Astrocyte (in vitro differentiated cells and primary cell): ENCODE results near the gene KCNJ13. TPM values are rescaled to one million over a fixed set of nuclear protein-coding genes. Genes with fewer than 3 reads are reported as not detected.

Source experiments
- DNase-seq: peaks from one replicate; pipeline ENCODE4 v3.0.0-alpha.2; 2010; ENCODE audit warnings: low read depth
- FAIRE-seq: peaks from 2 replicates; lab custom pipeline; 2011; peaks lifted over from hg19 to GRCh38; lab: Jason Lieb, UNC
- H2AFZ ChIP-seq: 2 replicates; pipeline ENCODE4 v1.6.0; 2012; ENCODE audit warnings: low read depth, low read length, inconsistent platforms
- H3K27ac ChIP-seq: 2 replicates; pipeline ENCODE4 v1.5.1; 2011; ENCODE audit warnings: low read depth, low read length, inconsistent platforms
- H3K27me3 ChIP-seq: 2 replicates; pipeline ENCODE4 v1.6.0; 2011; ENCODE audit warnings: low read length, inconsistent platforms; ENCODE audit not compliant: insufficient read depth
- H3K36me3 ChIP-seq: 2 replicates; pipeline ENCODE4 v1.5.1; 2011; ENCODE audit warnings: low read length, inconsistent platforms; ENCODE audit not compliant: insufficient read depth
- H3K4me1 ChIP-seq: 2 replicates; pipeline ENCODE4 v1.5.1; 2011; ENCODE audit warnings: low read length, inconsistent platforms; ENCODE audit not compliant: insufficient read depth
- H3K4me2 ChIP-seq: 2 replicates; pipeline ENCODE4 v1.6.0; 2012; ENCODE audit warnings: low read length, inconsistent platforms
- H3K4me3 ChIP-seq: 2 replicates; pipeline ENCODE4 v1.5.1; 2011; ENCODE audit warnings: low read depth, mild to moderate bottlenecking, low read length, inconsistent platforms; ENCODE audit not compliant: insufficient read depth
- H3K79me2 ChIP-seq: 2 replicates; pipeline ENCODE4 v1.6.0; 2012; ENCODE audit warnings: mild to moderate bottlenecking, low read length, inconsistent platforms; ENCODE audit not compliant: insufficient read depth
- H3K9ac ChIP-seq: 2 replicates; pipeline ENCODE4 v1.6.0; 2012; ENCODE audit warnings: mild to moderate bottlenecking, low read length, inconsistent platforms
- H3K9me3 ChIP-seq: 2 replicates; pipeline ENCODE4 v1.5.1; 2012; ENCODE audit warnings: low read depth, mild to moderate bottlenecking, low read length, inconsistent platforms; ENCODE audit not compliant: insufficient read depth
- H4K20me1 ChIP-seq: 2 replicates; pipeline ENCODE4 v1.6.0; 2012; ENCODE audit warnings: low read length, inconsistent platforms; ENCODE audit not compliant: insufficient read depth
- H3K27ac Mint-ChIP-seq: one replicate; pipeline ENCODE4 v1.8.0; 2021; ENCODE audit warnings: mild to moderate bottlenecking, mixed read lengths; ENCODE audit not compliant: unreplicated experiment
- H3K27me3 Mint-ChIP-seq: one replicate; pipeline ENCODE4 v1.8.0; 2021; ENCODE audit warnings: low read depth, mixed read lengths; ENCODE audit not compliant: unreplicated experiment
- H3K36me3 Mint-ChIP-seq: one replicate; pipeline ENCODE4 v1.8.0; 2021; ENCODE audit warnings: low read depth, mixed read lengths; ENCODE audit not compliant: unreplicated experiment
- H3K4me1 Mint-ChIP-seq: one replicate; pipeline ENCODE4 v1.8.0; 2021; ENCODE audit warnings: low read depth, mixed read lengths; ENCODE audit not compliant: unreplicated experiment
- H3K4me3 Mint-ChIP-seq: one replicate; pipeline ENCODE4 v1.8.0; 2021; ENCODE audit warnings: mild to moderate bottlenecking, moderate library complexity, mixed read lengths; ENCODE audit not compliant: unreplicated experiment
- H3K9me3 Mint-ChIP-seq: one replicate; pipeline ENCODE4 v1.8.0; 2021; ENCODE audit warnings: mild to moderate bottlenecking, mixed read lengths; ENCODE audit not compliant: unreplicated experiment
- CTCF ChIP-seq: IDR thresholded peaks from 2 replicates; pipeline ENCODE4 v1.5.1; 2011; ENCODE audit warnings: low read depth, mild to moderate bottlenecking, inconsistent platforms, low read length, moderate library complexity; ENCODE audit not compliant: insufficient read depth
- EZH2 ChIP-seq: IDR thresholded peaks from 2 replicates; pipeline ENCODE4 v1.6.1; 2012; ENCODE audit warnings: mild to moderate bottlenecking, low read length, inconsistent platforms; ENCODE audit not compliant: insufficient read depth
- total RNA-seq: library from RNA; stranded (reverse); gene quantifications from 2 replicates; pipeline ENCODE4 v1.2.1, GENCODE V29; 2021

The KCNJ13 gene
- total RNA-seq, 1 donor from 2014 or later, result not detected

- Mint-ChIP-seq H3K36me3 (peaks cover 4% of the 10 kb centered on the region), H3K9me3 (no peaks in the 10 kb centered on the region), H3K4me3 (no peak overlapping the region), H3K27ac (no peak overlapping the region), H3K27me3 (no peaks in the 10 kb centered on the region), H3K4me1 (peaks cover 3% of the 10 kb centered on the region)
- no peaks in the 10 kb centered on the region for H3K27me3 ChIP-seq
- TF ChIP-seq CTCF (no peak), EZH2 (no peak)
- no peak overlapping the region for H3K4me3 ChIP-seq
- H3K4me2 ChIP-seq, result no peak overlapping the region
- no peak for FAIRE-seq
- no peaks in the 10 kb centered on the region for H3K79me2 ChIP-seq
- peaks cover 15% of the 10 kb centered on the region for H4K20me1 ChIP-seq
- no peak overlapping the region for H2AFZ ChIP-seq
- no peaks in the 10 kb centered on the region for H3K4me1 ChIP-seq
- DNase-seq, result no peak
- H3K36me3 ChIP-seq, result peaks cover 11% of the 10 kb centered on the region
- H3K9ac ChIP-seq, result no peak overlapping the region
- no peak overlapping the region for H3K27ac ChIP-seq
- no peaks in the 10 kb centered on the region for H3K9me3 ChIP-seq
These were observed 31.4 kb downstream of the KCNJ13 start for GRCh38 chr2:232744963-232745362.

- no peaks in the 10 kb centered on the region for H3K27me3 ChIP-seq
- H3K79me2 ChIP-seq, result peaks cover 2% of the 10 kb centered on the region
- no peaks in the 10 kb centered on the region for H3K9me3 Mint-ChIP-seq
- H3K4me1 Mint-ChIP-seq, result peaks cover 1% of the 10 kb centered on the region
- H4K20me1 ChIP-seq, result peaks cover 19% of the 10 kb centered on the region
- H3K4me3 Mint-ChIP-seq, result no peak overlapping the region
- H2AFZ ChIP-seq, result no peak overlapping the region
- no peak overlapping the region for H3K27ac Mint-ChIP-seq
- no peaks in the 10 kb centered on the region for H3K27me3 Mint-ChIP-seq
- no peak overlapping the region for H3K4me3 ChIP-seq
- no peaks in the 10 kb centered on the region for H3K9me3 ChIP-seq
- peaks cover 4% of the 10 kb centered on the region for H3K36me3 Mint-ChIP-seq
- FAIRE-seq (no peak), DNase-seq (no peak)
- no peak for TF ChIP-seq EZH2
- no peak for TF ChIP-seq CTCF
- no peak overlapping the region for H3K9ac ChIP-seq
- H3K4me2 ChIP-seq, result no peak overlapping the region
- H3K36me3 ChIP-seq, result peaks cover 3% of the 10 kb centered on the region
- no peak overlapping the region for H3K27ac ChIP-seq
- no peaks in the 10 kb centered on the region for H3K4me1 ChIP-seq
These were observed 34.4 kb downstream of the KCNJ13 start for GRCh38 chr2:232741972-232742371.

GRCh38 chr2:232741294-232741693 lies 35.1 kb downstream of the KCNJ13 start:
- no peaks in the 10 kb centered on the region for H3K27me3 ChIP-seq
- peaks cover 4% of the 10 kb centered on the region for H3K79me2 ChIP-seq
- H3K4me3 ChIP-seq, result no peak overlapping the region
- no peak overlapping the region for H2AFZ ChIP-seq
- H3K9me3 Mint-ChIP-seq, result no peaks in the 10 kb centered on the region
- FAIRE-seq (no peak), DNase-seq (no peak)
- no peaks in the 10 kb centered on the region for H3K27me3 Mint-ChIP-seq
- no peak overlapping the region for H3K27ac ChIP-seq
- no peaks in the 10 kb centered on the region for H3K9me3 ChIP-seq
- TF ChIP-seq CTCF (no peak), EZH2 (no peak)
- H3K27ac Mint-ChIP-seq, result no peak overlapping the region
- H3K4me3 Mint-ChIP-seq, result no peak overlapping the region
- H4K20me1 ChIP-seq, result peaks cover 19% of the 10 kb centered on the region
- peaks cover 4% of the 10 kb centered on the region for H3K36me3 Mint-ChIP-seq
- no peak overlapping the region for H3K4me2 ChIP-seq
- peaks cover 1% of the 10 kb centered on the region for H3K4me1 Mint-ChIP-seq
- H3K4me1 ChIP-seq, result no peaks in the 10 kb centered on the region
- H3K36me3 ChIP-seq, result peaks cover 3% of the 10 kb centered on the region
- no peak overlapping the region for H3K9ac ChIP-seq
